DND-41 (cell line): ENCODE measurements around the gene MTF2.
"Not testable (repeated sequence)": the region's sequence is repeated elsewhere in the genome, so short reads cannot be mapped to it uniquely, and the experiment has no call there.

Experiments used
- ATAC-seq: fragments of 200-7000 bp; cut with Tn5 transposase; 3 replicates; pipeline ENCODE4 v1.9.1; 2021; ENCODE audit warnings: low read depth; ENCODE audit not compliant: insufficient read depth
- DNase-seq: peaks from one replicate; pipeline ENCODE4 v3.0.0-alpha.2; 2020
- H2AFZ ChIP-seq: 2 replicates; pipeline ENCODE4 v1.6.0; 2012; ENCODE audit warnings: low read depth, low read length
- H3K27ac ChIP-seq: 2 replicates; pipeline ENCODE4 v1.5.1; 2012; ENCODE audit warnings: low read length, inconsistent platforms
- H3K27me3 ChIP-seq: fragments of 200-600 bp; sonication (generic); 2 replicates; pipeline ENCODE4 v1.6.0; 2012; ENCODE audit warnings: low read length, mild to moderate bottlenecking, inconsistent platforms; ENCODE audit not compliant: insufficient read depth, poor library complexity
- H3K36me3 ChIP-seq: 2 replicates; pipeline ENCODE4 v1.5.1; 2012; ENCODE audit warnings: low read length, inconsistent platforms; ENCODE audit not compliant: insufficient read depth
- H3K4me1 ChIP-seq: 2 replicates; pipeline ENCODE4 v1.5.1; 2012; ENCODE audit warnings: mild to moderate bottlenecking, low read length; ENCODE audit not compliant: insufficient read depth
- H3K4me2 ChIP-seq: 2 replicates; pipeline ENCODE4 v1.6.0; 2012; ENCODE audit warnings: mild to moderate bottlenecking, moderate library complexity, low read length, inconsistent platforms; ENCODE audit not compliant: insufficient read depth
- H3K4me3 ChIP-seq, 2 experiments: fragments of 200-600 bp in 1 of 2; shearing (Covaris generic) in 1 of 2; 2 replicates each; pipeline ENCODE4 v1.5.1; 2012 to 2016; ENCODE audit warnings: inconsistent platforms in 2 of 2, low read length in 2 of 2, mild to moderate bottlenecking in 2 of 2, low read depth in 1 of 2, moderate library complexity in 1 of 2
- H3K79me2 ChIP-seq: 2 replicates; pipeline ENCODE4 v1.6.0; 2012; ENCODE audit warnings: low read length, inconsistent platforms; ENCODE audit not compliant: insufficient read depth
- H3K9ac ChIP-seq: 2 replicates; pipeline ENCODE4 v1.6.0; 2012; ENCODE audit warnings: low read depth, mild to moderate bottlenecking, inconsistent platforms, low read length, moderate library complexity
- H3K9me3 ChIP-seq: 2 replicates; pipeline ENCODE4 v1.5.1; 2012; ENCODE audit warnings: low read length, moderate library complexity, mild to moderate bottlenecking, inconsistent platforms; ENCODE audit not compliant: insufficient read depth, severe bottlenecking
- H4K20me1 ChIP-seq: 2 replicates; pipeline ENCODE4 v1.6.0; 2012; ENCODE audit warnings: low read length; ENCODE audit not compliant: insufficient read depth
- EZH2 ChIP-seq: IDR thresholded peaks from 3 replicates; pipeline ENCODE4 v1.6.1; 2012; ENCODE audit warnings: borderline replicate concordance, low read depth, mild to moderate bottlenecking, moderate library complexity, low read length, inconsistent platforms; ENCODE audit not compliant: severe bottlenecking
- TF ChIP-seq, protein P1 (sequence below): IDR thresholded peaks from 2 replicates; pipeline ENCODE4 v1.5.1; 2012; ENCODE audit warnings: borderline replicate concordance, low read length, moderate library complexity, mild to moderate bottlenecking; ENCODE audit not compliant: poor library complexity, severe bottlenecking; ENCODE audit errors: extremely low read depth

The MTF2 gene

GRCh38 chr1:93164816-93165215 is 85.7 kb downstream of the MTF2 start:
- no peak for DNase-seq
- Histone ChIP-seq H3K36me3 (peaks cover 11% of the 10 kb centered on the region; the same call in 1 of the 2 replicates), H3K9ac (no peak overlapping the region), H3K4me1 (peaks cover 5% of the 10 kb centered on the region; the same call in 1 of the 2 replicates), H3K9me3 (no peaks in the 10 kb centered on the region), H3K79me2 (peaks cover 99% of the 10 kb centered on the region), H2AFZ (no peak overlapping the region), H4K20me1 (peaks cover 19% of the 10 kb centered on the region; the same call in 1 of the 2 replicates), H3K27ac (no peak overlapping the region), H3K4me2 (no peak overlapping the region), H3K4me3 (no peak overlapping the region), H3K27me3 (no peaks in the 10 kb centered on the region)
- no peak for ATAC-seq
- TF ChIP-seq EZH2, result no peak
- TF ChIP-seq, protein P1, sequence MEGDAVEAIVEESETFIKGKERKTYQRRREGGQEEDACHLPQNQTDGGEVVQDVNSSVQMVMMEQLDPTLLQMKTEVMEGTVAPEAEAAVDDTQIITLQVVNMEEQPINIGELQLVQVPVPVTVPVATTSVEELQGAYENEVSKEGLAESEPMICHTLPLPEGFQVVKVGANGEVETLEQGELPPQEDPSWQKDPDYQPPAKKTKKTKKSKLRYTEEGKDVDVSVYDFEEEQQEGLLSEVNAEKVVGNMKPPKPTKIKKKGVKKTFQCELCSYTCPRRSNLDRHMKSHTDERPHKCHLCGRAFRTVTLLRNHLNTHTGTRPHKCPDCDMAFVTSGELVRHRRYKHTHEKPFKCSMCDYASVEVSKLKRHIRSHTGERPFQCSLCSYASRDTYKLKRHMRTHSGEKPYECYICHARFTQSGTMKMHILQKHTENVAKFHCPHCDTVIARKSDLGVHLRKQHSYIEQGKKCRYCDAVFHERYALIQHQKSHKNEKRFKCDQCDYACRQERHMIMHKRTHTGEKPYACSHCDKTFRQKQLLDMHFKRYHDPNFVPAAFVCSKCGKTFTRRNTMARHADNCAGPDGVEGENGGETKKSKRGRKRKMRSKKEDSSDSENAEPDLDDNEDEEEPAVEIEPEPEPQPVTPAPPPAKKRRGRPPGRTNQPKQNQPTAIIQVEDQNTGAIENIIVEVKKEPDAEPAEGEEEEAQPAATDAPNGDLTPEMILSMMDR, result no peak

GRCh38 chr1:93165895-93166294 is 86.8 kb downstream of the MTF2 start:
- H3K4me3 ChIP-seq, H2AFZ ChIP-seq, H3K9me3 ChIP-seq, H3K4me2 ChIP-seq, H3K27ac ChIP-seq, H3K9ac ChIP-seq, H3K27me3 ChIP-seq, ATAC-seq, DNase-seq: not testable (repeated sequence)
- peaks cover 26% of the 10 kb centered on the region; the same call in 1 of the 2 replicates for H4K20me1 ChIP-seq
- H3K79me2 ChIP-seq, result peaks cover 99% of the 10 kb centered on the region
- H3K36me3 ChIP-seq, result peaks cover 11% of the 10 kb centered on the region; the same call in 1 of the 2 replicates
- peaks cover 16% of the 10 kb centered on the region for H3K4me1 ChIP-seq

DNA sequence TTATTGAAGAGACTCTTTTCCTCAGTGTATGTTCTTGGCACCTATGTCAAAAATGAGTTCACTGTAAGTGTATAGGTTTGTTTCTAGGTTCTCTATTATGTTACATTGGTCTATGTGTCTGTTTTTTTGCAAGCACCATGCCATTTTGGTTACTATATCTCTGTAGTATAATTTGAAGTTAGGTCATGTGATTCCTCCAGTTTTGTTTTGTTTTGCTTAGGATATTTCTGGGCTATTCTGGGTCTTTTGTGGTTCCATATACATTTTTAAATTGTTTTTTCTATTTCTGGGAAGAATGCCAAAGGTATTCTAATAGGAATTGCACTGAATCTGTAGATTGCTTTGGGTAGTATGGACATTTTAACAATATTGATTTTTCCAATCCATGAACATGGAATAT is 87.9 kb downstream of the MTF2 start:
- Histone ChIP-seq H3K9ac (no peak overlapping the region), H2AFZ (no peak overlapping the region), H3K27me3 (no peaks in the 10 kb centered on the region), H3K4me1 (peaks cover 25% of the 10 kb centered on the region), H3K4me2 (no peak overlapping the region), H3K9me3 (no peaks in the 10 kb centered on the region), H4K20me1 (peaks cover 20% of the 10 kb centered on the region; the same call in 1 of the 2 replicates), H3K4me3 (no peak overlapping the region), H3K79me2 (peaks cover 96% of the 10 kb centered on the region), H3K27ac (no peak overlapping the region), H3K36me3 (peaks cover 7% of the 10 kb centered on the region; the same call in 1 of the 2 replicates)
- no peak for ATAC-seq
- no peak for DNase-seq
- TF ChIP-seq, protein P1, result no peak
- no peak for TF ChIP-seq EZH2

- Histone ChIP-seq H4K20me1 (peaks cover 15% of the 10 kb centered on the region; the same call in 1 of the 2 replicates), H3K9ac (peak overlapping the region; percentile 39), H3K4me3 (peak overlapping the region in 1 of 2 experiments; percentile 48; a peak in 2 of 4 replicates), H3K27ac (peak overlapping the region; percentile 65), H3K79me2 (peaks cover 97% of the 10 kb centered on the region), H3K36me3 (peaks cover 12% of the 10 kb centered on the region), H3K4me1 (peaks cover 49% of the 10 kb centered on the region), H3K4me2 (peak overlapping the region; percentile 75)
- H3K27me3 ChIP-seq, DNase-seq, H2AFZ ChIP-seq, H3K9me3 ChIP-seq: not testable (repeated sequence)
- 0 out of 3 replicates have a peak, but pooled peaks have one; percentile 4 for ATAC-seq
Observed at GRCh38 chr1:93170141-93170678, 91.1 kb downstream of the MTF2 start.
